Activated naive CD4-positive, alpha-beta T cell treated with anti-CD3 and anti-CD28 coated beads for 36 hours (primary cell): ENCODE results near the gene VPS13C. TPM values are rescaled to one million over a fixed set of nuclear protein-coding genes. Genes with fewer than 3 reads are reported as not detected.

Experiments
- CTCF ChIA-PET: fragments of 350-600 bp; sonication (Branson Sonifier 250); formaldehyde crosslinking; loops from one replicate; lab custom pipeline; 2021; ENCODE audit warnings: antibody characterized with exemption; lab: Charles Lee
- DNase-seq: peaks from one replicate; pipeline ENCODE4 v3.0.0-alpha.2; 2020
- H3K27ac Mint-ChIP-seq: one replicate; pipeline ENCODE4 v1.8.0; 2021; ENCODE audit warnings: mild to moderate bottlenecking, mixed read lengths
- H3K27me3 Mint-ChIP-seq: one replicate; pipeline ENCODE4 v1.8.0; 2021; ENCODE audit warnings: low read depth, mixed read lengths
- H3K36me3 Mint-ChIP-seq: one replicate; pipeline ENCODE4 v1.8.0; 2021; ENCODE audit warnings: low read depth, mixed read lengths
- H3K4me1 Mint-ChIP-seq: one replicate; pipeline ENCODE4 v1.8.0; 2021; ENCODE audit warnings: low read depth, mixed read lengths
- H3K4me3 Mint-ChIP-seq: one replicate; pipeline ENCODE4 v1.8.0; 2021; ENCODE audit warnings: mild to moderate bottlenecking, moderate library complexity, mixed read lengths
- H3K9me3 Mint-ChIP-seq: one replicate; pipeline ENCODE4 v1.8.0; 2021; ENCODE audit warnings: mixed read lengths
- intact Hi-C: fragments of 100-400 bp; cut with micrococcal nuclease; formaldehyde crosslinking; loops from one replicate; pipeline ENCODE4 v1.15.1; 2023
- total RNA-seq, 2 experiments: library from RNA; stranded (reverse); gene quantifications; one replicate each; pipeline ENCODE4 v1.2.3, GENCODE V29; 2021

The VPS13C gene
- total RNA-seq, 2 experiments from 2014 or later: 37.4 to 38.0 TPM

GRCh38 chr15:61819386-61819785 is 240.9 kb downstream of the VPS13C start:
- CTCF ChIA-PET: no interaction called here
- Mint-ChIP-seq H3K27ac (no peak overlapping the region), H3K9me3 (no peaks in the 10 kb centered on the region), H3K36me3 (no peaks in the 10 kb centered on the region), H3K4me3 (no peak overlapping the region), H3K4me1 (no peaks in the 10 kb centered on the region), H3K27me3 (no peaks in the 10 kb centered on the region)
- intact Hi-C loops: no loop called here
- DNase-seq: no peak

GRCh38 chr15:61818801-61819200 is 241.4 kb downstream of the VPS13C start:
- Mint-ChIP-seq H3K9me3 (no peaks in the 10 kb centered on the region), H3K4me1 (no peaks in the 10 kb centered on the region), H3K27ac (no peak overlapping the region), H3K4me3 (no peak overlapping the region), H3K27me3 (no peaks in the 10 kb centered on the region), H3K36me3 (no peaks in the 10 kb centered on the region)
- CTCF ChIA-PET: no interaction called here
- intact Hi-C loops: no loop called here
- DNase-seq: no peak

- no peaks in the 10 kb centered on the region for H3K36me3 Mint-ChIP-seq
- H3K4me3 Mint-ChIP-seq: no peak overlapping the region
- DNase-seq: no peak
- H3K27ac Mint-ChIP-seq: no peak overlapping the region
- H3K4me1 Mint-ChIP-seq: no peaks in the 10 kb centered on the region
- H3K9me3 Mint-ChIP-seq: no peaks in the 10 kb centered on the region
- intact Hi-C loops: no loop called here
- CTCF ChIA-PET: interaction anchor here (1.3 kb wide), 1 partner anchor 19 kb away, joined by 4 read pairs; no protein-coding TSS in a partner anchor
- H3K27me3 Mint-ChIP-seq: no peaks in the 10 kb centered on the region
These were observed 243.4 kb downstream of the VPS13C start for GRCh38 chr15:61816856-61817255.

- H3K4me1 Mint-ChIP-seq: no peaks in the 10 kb centered on the region
These were observed 244.7 kb downstream of the VPS13C start for GRCh38 chr15:61815356-61816083.

GRCh38 chr15:61812476-61812875 is 247.8 kb downstream of the VPS13C start:
- H3K27ac Mint-ChIP-seq: no peak overlapping the region
- no peak for DNase-seq
- intact Hi-C loops: no loop called here
- H3K4me1 Mint-ChIP-seq: no peaks in the 10 kb centered on the region
- H3K4me3 Mint-ChIP-seq: no peak overlapping the region
- CTCF ChIA-PET: interaction anchor here (1.2 kb wide), 1 partner anchor 21 kb away, joined by 4 read pairs; no protein-coding TSS in a partner anchor
- peaks cover 6% of the 10 kb centered on the region for H3K27me3 Mint-ChIP-seq
- H3K9me3 Mint-ChIP-seq: no peaks in the 10 kb centered on the region
- H3K36me3 Mint-ChIP-seq: no peaks in the 10 kb centered on the region

More at GRCh38 chr15:61815356-61816083, 244.7 kb downstream of the VPS13C start:
- H3K27ac Mint-ChIP-seq: no peak overlapping the region
- CTCF ChIA-PET: no interaction called here
- intact Hi-C loops: no loop called here
- DNase-seq: no peak
- no peaks in the 10 kb centered on the region for H3K9me3 Mint-ChIP-seq
- no peaks in the 10 kb centered on the region for H3K27me3 Mint-ChIP-seq
- no peaks in the 10 kb centered on the region for H3K36me3 Mint-ChIP-seq
- H3K4me3 Mint-ChIP-seq: no peak overlapping the region

GRCh38 chr15:61811952-61812351 is 248.3 kb downstream of the VPS13C start:
- Mint-ChIP-seq H3K27ac (no peak overlapping the region), H3K27me3 (peaks cover 6% of the 10 kb centered on the region), H3K4me1 (no peaks in the 10 kb centered on the region), H3K9me3 (no peaks in the 10 kb centered on the region), H3K4me3 (no peak overlapping the region), H3K36me3 (no peaks in the 10 kb centered on the region)
- DNase-seq: no peak
- CTCF ChIA-PET: interaction anchor here (1.2 kb wide), 1 partner anchor 22 kb away, joined by 4 read pairs; no protein-coding TSS in a partner anchor
- intact Hi-C loops: no loop called here

GRCh38 chr15:61809216-61809615 is 251.0 kb downstream of the VPS13C start:
- no peak overlapping the region for H3K4me3 Mint-ChIP-seq
- intact Hi-C loops: no loop called here
- no peaks in the 10 kb centered on the region for H3K4me1 Mint-ChIP-seq
- peaks cover 6% of the 10 kb centered on the region for H3K27me3 Mint-ChIP-seq
- H3K9me3 Mint-ChIP-seq: no peaks in the 10 kb centered on the region
- no peak for DNase-seq
- H3K27ac Mint-ChIP-seq: no peak overlapping the region
- CTCF ChIA-PET: no interaction called here
- no peaks in the 10 kb centered on the region for H3K36me3 Mint-ChIP-seq

GRCh38 chr15:61807281-61807929 is 252.8 kb downstream of the VPS13C start:
- Mint-ChIP-seq H3K27me3 (peaks cover 6% of the 10 kb centered on the region), H3K4me1 (no peaks in the 10 kb centered on the region), H3K27ac (no peak overlapping the region)

More at GRCh38 chr15:61807281-61807929, 252.8 kb downstream of the VPS13C start:
- H3K9me3 Mint-ChIP-seq: no peaks in the 10 kb centered on the region
- CTCF ChIA-PET: no interaction called here
- no peak overlapping the region for H3K4me3 Mint-ChIP-seq
- H3K36me3 Mint-ChIP-seq: no peaks in the 10 kb centered on the region
- no peak for DNase-seq
- intact Hi-C loops: no loop called here

Other genes starting within 250 kb of the VPS13C start
- under 1 TPM; 0.14 to 0.27 TPM for gene C2CD4A, start 6.5 kb upstream of the VPS13C start, total RNA-seq
- gene C2CD4B, start 104.8 kb upstream of the VPS13C start, total RNA-seq: under 1 TPM in 1 of 2 experiments, not detected in 1; 0.20 TPM